ENCODE data around the gene NPAS3.
A peak's percentile ranks its signal among the peaks of the same experiment; 100 is the strongest.

Gene NPAS3

GRCh38 chr14:33029511-33029910 is 90.8 kb downstream of the NPAS3 start:
- no peak for TF ChIP-seq CTCF (IDR thresholded peaks at IDR 0.05; ENCODE audit: low read depth, low read length, missing control alignments)
- H3K4me3 ChIP-seq (ENCODE audit: low read depth, low read length), result no peak overlapping the region
- no peak for DNase-seq (ENCODE audit: low read depth)

DNA sequence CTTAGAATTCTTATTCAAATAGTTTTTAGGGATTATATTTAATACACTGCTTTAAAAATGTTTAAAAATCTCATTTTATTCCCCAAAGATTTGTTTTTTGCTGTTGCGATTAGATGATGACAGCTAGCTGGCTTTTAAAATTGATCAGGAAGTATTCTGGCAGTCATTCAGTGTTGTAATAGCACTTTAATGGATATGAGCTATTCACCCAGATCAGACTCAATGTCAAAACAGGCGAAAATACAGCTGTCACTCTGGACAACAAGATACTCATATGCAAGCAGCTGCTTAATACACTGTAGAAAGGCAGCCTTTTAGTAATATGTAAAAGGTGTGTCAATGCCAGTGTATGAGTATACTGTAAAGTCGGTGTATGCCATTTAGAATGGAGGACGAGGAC is 91.7 kb downstream of the NPAS3 start:
- no peak for DNase-seq (ENCODE audit: low read depth)
- no peak for TF ChIP-seq CTCF (IDR thresholded peaks at IDR 0.05; ENCODE audit: low read depth, low read length, missing control alignments)
- no peak overlapping the region for H3K4me3 ChIP-seq (ENCODE audit: low read depth, low read length)

- no peak overlapping the region for H3K4me3 ChIP-seq (ENCODE audit: low read depth, low read length)
- DNase-seq (ENCODE audit: low read depth), result no peak
- TF ChIP-seq CTCF (IDR thresholded peaks at IDR 0.05; ENCODE audit: low read depth, low read length, missing control alignments), result no peak
Measured at GRCh38 chr14:33035416-33036194, 96.9 kb downstream of the NPAS3 start.

GRCh38 chr14:33039311-33039710 is 100.6 kb downstream of the NPAS3 start:
- H3K4me3 ChIP-seq (ENCODE audit: low read depth, low read length), result no peak overlapping the region
- TF ChIP-seq CTCF (IDR thresholded peaks at IDR 0.05; ENCODE audit: low read depth, low read length, missing control alignments), result no peak
- DNase-seq (ENCODE audit: low read depth), result no peak

DNA sequence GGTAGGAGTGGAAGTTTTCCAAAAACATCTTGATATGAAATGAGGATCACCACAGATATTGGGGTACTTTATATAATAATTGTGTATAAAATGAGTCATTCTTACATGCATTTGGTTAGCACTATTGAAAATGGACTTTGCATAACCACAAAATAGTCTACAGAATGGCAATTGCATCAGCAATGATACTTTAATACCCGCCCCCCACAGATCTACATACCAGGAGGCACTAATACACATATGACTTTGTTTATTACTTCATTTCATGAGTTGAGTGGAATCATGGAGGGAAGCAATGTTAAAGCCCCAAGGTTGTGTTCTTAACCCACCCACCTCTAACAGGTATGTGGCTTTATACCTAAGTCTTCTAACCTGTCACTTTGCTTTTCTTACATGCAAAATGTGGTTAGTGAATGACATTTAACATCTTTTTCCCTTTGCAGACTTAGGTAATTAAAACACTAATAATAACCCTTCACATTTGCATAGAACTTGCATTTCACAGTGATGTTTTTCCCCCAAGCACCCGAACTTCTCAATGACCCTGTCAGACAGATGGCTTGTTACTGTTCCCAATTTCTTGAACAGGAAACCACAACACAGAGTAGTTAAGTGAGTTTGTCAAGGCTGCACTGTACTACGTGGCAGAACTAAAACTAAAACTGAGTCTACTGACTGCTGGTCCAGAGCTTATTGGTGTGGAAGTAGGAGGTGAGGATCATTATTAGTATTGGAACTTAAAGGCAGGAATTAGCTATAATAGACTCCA is 101.9 kb downstream of the NPAS3 start:
- H3K4me3 ChIP-seq (ENCODE audit: low read depth, low read length), result no peak overlapping the region
- peak; percentile 54 for DNase-seq (ENCODE audit: low read depth)
- TF ChIP-seq CTCF (IDR thresholded peaks at IDR 0.05; ENCODE audit: low read depth, low read length, missing control alignments), result no peak

DNA sequence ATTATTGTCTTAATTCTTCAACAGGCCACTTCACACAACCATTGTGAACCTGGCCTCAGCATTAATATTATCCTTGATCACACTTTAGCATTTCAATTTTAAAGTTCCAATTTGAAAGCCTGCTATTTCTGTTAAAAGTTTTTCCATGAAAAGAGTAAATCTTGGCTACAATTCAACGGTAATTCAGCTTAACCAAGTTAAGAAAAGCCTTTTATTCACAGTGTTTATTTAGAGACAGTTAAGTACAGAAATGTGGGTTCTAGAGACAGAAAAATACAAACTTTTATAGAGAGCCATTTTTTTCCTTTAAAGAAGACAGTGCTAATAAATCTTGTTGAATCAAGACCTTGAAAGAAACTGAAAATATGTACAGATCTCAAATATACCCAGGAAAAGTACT is 103.9 kb downstream of the NPAS3 start:
- H3K4me3 ChIP-seq (ENCODE audit: low read depth, low read length), result no peak overlapping the region
- no peak for DNase-seq (ENCODE audit: low read depth)
- no peak for TF ChIP-seq CTCF (IDR thresholded peaks at IDR 0.05; ENCODE audit: low read depth, low read length, missing control alignments)
